Testis (tissue), 2 donors: ENCODE data around the gene SGMS2.

Source experiments
- POLR2A ChIP-seq: fragments of 450-650 bp; IDR thresholded peaks from one replicate; pipeline ENCODE4 v1.6.1; 2017; ENCODE audit warnings: antibody characterized with exemption, mild to moderate bottlenecking, moderate library complexity
- TF ChIP-seq, protein P1 (sequence below), 3 experiments: fragments of 450-650 bp in 2 of 3; fragments of 200-600 bp in 1 of 3; sonication (generic) in 1 of 3; IDR thresholded peaks; one replicate each; pipeline ENCODE4 v1.5.1; 2016 to 2019; ENCODE audit warnings: antibody characterized with exemption in 3 of 3, mild to moderate bottlenecking in 2 of 3, moderate library complexity in 1 of 3

DNA sequence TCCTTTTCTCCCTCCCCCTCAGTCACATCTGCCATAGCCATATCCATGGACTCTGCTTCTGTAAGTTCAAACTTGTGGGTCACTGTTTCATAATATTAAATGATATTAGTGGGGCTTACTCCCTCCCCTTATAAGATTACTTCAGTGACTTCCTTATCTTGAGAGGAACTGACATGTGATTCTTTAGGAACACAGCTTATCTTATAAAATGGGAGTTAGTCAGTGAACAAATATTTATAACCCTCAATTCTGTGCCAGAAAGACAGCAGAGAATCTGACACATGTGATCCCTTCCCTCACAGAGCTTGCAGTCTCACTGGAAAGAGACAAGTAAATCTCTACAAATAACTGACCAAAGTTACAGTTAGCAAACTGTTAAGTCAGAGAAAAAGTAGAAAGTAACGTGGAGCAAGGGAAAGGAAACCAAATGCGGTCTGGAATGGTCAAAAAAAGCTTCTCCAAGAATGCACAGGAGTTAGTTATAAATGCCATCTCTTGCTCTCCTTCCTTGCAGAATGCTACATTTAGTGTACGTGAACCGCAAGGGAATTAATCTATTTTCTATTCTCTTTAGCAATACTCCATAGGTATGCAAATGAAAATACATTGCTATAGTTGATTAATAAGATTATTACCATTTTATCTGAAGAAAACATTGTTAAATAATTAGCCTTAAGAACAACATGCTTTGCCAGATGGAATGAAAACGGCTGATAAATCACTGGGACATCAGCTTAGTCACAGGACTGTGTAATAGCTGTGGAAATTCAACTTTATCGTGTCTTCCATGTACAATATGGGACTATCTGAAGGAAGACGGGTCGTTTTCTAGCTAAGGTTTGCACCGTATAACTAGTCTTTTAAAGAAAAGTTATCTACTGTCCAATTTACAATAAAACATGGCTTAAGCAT, 29.0 kb downstream of the SGMS2 start:
- TF ChIP-seq, protein P1, sequence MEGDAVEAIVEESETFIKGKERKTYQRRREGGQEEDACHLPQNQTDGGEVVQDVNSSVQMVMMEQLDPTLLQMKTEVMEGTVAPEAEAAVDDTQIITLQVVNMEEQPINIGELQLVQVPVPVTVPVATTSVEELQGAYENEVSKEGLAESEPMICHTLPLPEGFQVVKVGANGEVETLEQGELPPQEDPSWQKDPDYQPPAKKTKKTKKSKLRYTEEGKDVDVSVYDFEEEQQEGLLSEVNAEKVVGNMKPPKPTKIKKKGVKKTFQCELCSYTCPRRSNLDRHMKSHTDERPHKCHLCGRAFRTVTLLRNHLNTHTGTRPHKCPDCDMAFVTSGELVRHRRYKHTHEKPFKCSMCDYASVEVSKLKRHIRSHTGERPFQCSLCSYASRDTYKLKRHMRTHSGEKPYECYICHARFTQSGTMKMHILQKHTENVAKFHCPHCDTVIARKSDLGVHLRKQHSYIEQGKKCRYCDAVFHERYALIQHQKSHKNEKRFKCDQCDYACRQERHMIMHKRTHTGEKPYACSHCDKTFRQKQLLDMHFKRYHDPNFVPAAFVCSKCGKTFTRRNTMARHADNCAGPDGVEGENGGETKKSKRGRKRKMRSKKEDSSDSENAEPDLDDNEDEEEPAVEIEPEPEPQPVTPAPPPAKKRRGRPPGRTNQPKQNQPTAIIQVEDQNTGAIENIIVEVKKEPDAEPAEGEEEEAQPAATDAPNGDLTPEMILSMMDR (IDR thresholded peaks at IDR 0.05): no peak
- no peak for TF ChIP-seq POLR2A
